Lung (tissue), 12 donors: Measurements from ENCODE around the gene AXDND1. TPM values are rescaled to one million over a fixed set of nuclear protein-coding genes. Genes with fewer than 3 reads are reported as not detected.
"Not testable (repeated sequence)": the region's sequence is repeated elsewhere in the genome, so short reads cannot be mapped to it uniquely, and the experiment has no call there.

Source experiments
- ATAC-seq: fragments of 200-7000 bp; cut with Tn5 transposase; one replicate; pipeline ENCODE4 v1.9.1; 2020; ENCODE audit warnings: moderate number of reproducible peaks; ENCODE audit not compliant: insufficient read depth, low FRiP score
- DNase-seq, 3 donors: peaks; one replicate each; pipeline ENCODE4 v3.0.0-alpha.2; 2013 to 2017
- H3K27ac ChIP-seq, 2 donors: one replicate each; pipeline ENCODE4 v1.5.1; 2013; ENCODE audit warnings: mild to moderate bottlenecking in 2 of 2, moderate library complexity in 2 of 2, control low read depth in 1 of 2, inconsistent platforms in 1 of 2, low read depth in 1 of 2, low read length in 1 of 2
- H3K27me3 ChIP-seq, 3 donors: one replicate each; pipeline ENCODE4 v1.5.1; 2013; ENCODE audit warnings: low read length in 2 of 3; ENCODE audit not compliant: control insufficient read depth in 3 of 3, insufficient read depth in 3 of 3
- H3K36me3 ChIP-seq, 4 donors: one replicate each; pipeline ENCODE4 v1.5.1; 2013; ENCODE audit warnings: low read length in 4 of 4, mild to moderate bottlenecking in 1 of 4, moderate library complexity in 1 of 4; ENCODE audit not compliant: control insufficient read depth in 4 of 4, insufficient read depth in 4 of 4
- H3K4me1 ChIP-seq, 5 donors: one replicate each; pipeline ENCODE4 v1.5.1; 2013; ENCODE audit warnings: low read length in 5 of 5, mild to moderate bottlenecking in 2 of 5, moderate library complexity in 1 of 5; ENCODE audit not compliant: control insufficient read depth in 5 of 5, insufficient read depth in 5 of 5
- H3K4me3 ChIP-seq: one replicate; pipeline ENCODE4 v1.5.1; 2013; ENCODE audit warnings: mild to moderate bottlenecking, control low read depth, moderate library complexity
- H3K9ac ChIP-seq, 2 donors: one replicate each; pipeline ENCODE4 v1.5.1; 2013; ENCODE audit warnings: low read length in 2 of 2, control low read depth in 1 of 2; ENCODE audit not compliant: insufficient read depth in 1 of 2
- H3K9me3 ChIP-seq, 4 donors: one replicate each; pipeline ENCODE4 v1.5.1; 2013; ENCODE audit warnings: low read length in 3 of 4, mild to moderate bottlenecking in 1 of 4, moderate library complexity in 1 of 4; ENCODE audit not compliant: control insufficient read depth in 4 of 4, insufficient read depth in 3 of 4
- WGBS, 2 donors: extraction: QIAGEN DNeasy Blood & Tissue Kit; methylation state at CpG; one replicate each; pipeline ENCODE4 v1.1.7; 2013; 5-methylcytosine and 5-hydroxymethylcytosine counted together
- polyA plus RNA-seq, 2 donors: library from polyadenylated mRNA; stranded (reverse); fragments of 200-250 nt; gene quantifications; one replicate each; pipeline ENCODE4 v1.2.1, GENCODE V29; 2013
- total RNA-seq, 2 donors: library from RNA; depleted of rRNA in 1 of 2; stranded (reverse); fragments of >200 nt in 1 of 2; gene quantifications; one replicate each; pipeline ENCODE4 v1.2.1, GENCODE V29; 2014 to 2021
- TF ChIP-seq, protein P1 (sequence below): IDR thresholded peaks from 2 replicates; pipeline ENCODE4 v1.5.1; 2012; ENCODE audit warnings: mild to moderate bottlenecking; ENCODE audit errors: control extremely low read depth, extremely low read depth
- donor health status: control.
- donor health status: control.
- donor health status: Bipolar disorder and iron deficiency.
- donor health status: healthy.
- donor health status: DM: yes; HTN: yes; CAD: no.

Gene AXDND1
- total and polyA plus RNA-seq, 4 donors = 0.10 to 2.7 (median 0.42) TPM

DNA sequence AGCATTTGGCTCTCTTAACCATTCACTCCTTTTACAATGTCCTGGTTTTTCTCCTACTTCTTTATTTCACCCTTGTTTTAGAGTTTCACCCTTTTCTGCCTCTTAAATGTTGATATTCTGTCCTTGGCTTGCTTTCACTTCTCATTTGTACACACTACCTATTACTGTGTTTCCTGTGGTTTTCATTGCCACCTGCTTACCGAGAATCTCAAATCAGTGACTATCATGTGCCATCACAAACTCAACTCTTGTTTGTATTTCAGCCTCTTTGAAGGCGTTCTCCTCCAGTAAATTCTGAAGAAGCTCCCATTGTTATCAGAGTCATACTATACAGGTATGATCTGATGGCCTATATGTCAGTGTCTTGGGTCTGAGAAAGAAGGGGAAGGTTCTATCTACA is 144.3 kb downstream of the AXDND1 start:
- no peak overlapping the region for H3K4me3 ChIP-seq
- 35 to 59% methylated on average over 2 of the region's 2 CpGs for whole genome bisulfite sequencing, 2 donors
- no peak for ATAC-seq
- no peak overlapping the region for H3K27ac ChIP-seq
- no peaks in the 10 kb centered on the region for H3K36me3 ChIP-seq
- H3K9ac ChIP-seq = no peak overlapping the region
- DNase-seq = no peak
- TF ChIP-seq, protein P1, sequence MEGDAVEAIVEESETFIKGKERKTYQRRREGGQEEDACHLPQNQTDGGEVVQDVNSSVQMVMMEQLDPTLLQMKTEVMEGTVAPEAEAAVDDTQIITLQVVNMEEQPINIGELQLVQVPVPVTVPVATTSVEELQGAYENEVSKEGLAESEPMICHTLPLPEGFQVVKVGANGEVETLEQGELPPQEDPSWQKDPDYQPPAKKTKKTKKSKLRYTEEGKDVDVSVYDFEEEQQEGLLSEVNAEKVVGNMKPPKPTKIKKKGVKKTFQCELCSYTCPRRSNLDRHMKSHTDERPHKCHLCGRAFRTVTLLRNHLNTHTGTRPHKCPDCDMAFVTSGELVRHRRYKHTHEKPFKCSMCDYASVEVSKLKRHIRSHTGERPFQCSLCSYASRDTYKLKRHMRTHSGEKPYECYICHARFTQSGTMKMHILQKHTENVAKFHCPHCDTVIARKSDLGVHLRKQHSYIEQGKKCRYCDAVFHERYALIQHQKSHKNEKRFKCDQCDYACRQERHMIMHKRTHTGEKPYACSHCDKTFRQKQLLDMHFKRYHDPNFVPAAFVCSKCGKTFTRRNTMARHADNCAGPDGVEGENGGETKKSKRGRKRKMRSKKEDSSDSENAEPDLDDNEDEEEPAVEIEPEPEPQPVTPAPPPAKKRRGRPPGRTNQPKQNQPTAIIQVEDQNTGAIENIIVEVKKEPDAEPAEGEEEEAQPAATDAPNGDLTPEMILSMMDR = no peak
- H3K4me1 ChIP-seq = no peaks in the 10 kb centered on the region
- H3K27me3 ChIP-seq = no peaks in the 10 kb centered on the region
- peaks cover 0 to 4% (median 0%) of the 10 kb centered on the region in 4 donors for H3K9me3 ChIP-seq

DNA sequence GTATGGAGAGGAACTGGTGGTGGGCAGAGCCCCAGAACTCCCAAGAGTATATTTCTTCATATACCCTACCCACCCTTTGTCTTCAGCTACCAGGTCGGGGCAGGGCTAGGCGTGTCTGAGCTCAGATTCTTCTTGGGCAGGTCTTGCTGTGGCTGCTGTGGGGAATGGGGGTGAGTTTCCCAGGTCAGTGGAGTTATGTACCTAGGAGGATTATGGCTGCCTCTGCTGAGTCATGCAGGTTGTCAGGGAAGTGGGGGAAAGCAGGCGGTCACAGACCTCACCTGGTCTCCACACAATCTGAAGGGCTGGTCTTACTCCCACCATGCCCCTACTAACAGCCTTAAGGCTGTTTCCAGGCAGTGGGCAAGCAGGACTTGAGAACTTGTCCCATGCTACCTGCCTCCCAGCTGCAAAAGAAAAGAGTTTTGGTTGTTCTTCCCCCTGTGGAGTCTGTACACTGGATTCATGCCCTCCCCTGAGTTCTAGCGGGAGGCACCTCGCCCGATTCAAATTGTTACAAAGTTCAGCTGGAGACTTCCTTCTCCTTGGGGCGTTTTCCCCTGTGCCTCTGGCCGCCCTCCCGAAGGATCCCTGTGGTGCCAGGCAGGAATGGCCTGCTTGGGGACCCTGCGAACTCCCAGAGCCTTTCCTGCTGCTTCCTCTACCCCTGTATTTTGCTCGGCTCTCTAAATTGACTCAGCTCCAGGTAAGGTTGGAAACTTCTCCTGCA is 151.4 kb downstream of the AXDND1 start:
- Histone ChIP-seq H3K27me3 (no peaks in the 10 kb centered on the region), H3K9me3 (peaks cover 0 to 4% (median 0%) of the 10 kb centered on the region in 4 donors), H3K4me1 (no peaks in the 10 kb centered on the region), H3K9ac (no peak overlapping the region), H3K27ac (no peak overlapping the region), H3K36me3 (no peaks in the 10 kb centered on the region), H3K4me3 (no peak overlapping the region)
- WGBS, 2 donors = 71 to 85% methylated on average over 11 of the region's 11 CpGs
- ATAC-seq = no peak
- TF ChIP-seq, protein P1 = no peak
- no peak for DNase-seq

DNA sequence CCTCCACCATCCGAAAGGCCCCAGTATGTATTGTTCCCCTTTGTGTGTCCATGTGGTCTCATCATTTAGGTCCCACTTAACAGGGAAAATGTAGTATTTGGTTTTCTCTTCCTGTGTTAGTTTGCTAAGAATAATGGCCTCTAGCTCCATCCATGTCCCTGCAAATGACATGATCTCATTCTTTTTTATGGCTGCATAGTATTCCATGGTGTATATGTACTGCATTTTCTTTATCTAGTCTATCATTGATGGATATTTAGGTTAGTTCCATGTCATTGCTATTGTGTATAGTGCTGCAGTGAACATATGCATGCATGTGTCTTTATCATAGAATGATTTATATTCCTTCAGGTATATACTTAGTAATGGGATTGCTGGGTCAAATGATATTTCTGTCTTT is 152.8 kb downstream of the AXDND1 start:
- not testable (repeated sequence) for H3K27me3 ChIP-seq, H3K27ac ChIP-seq, H3K36me3 ChIP-seq, ATAC-seq, H3K4me1 ChIP-seq, H3K9ac ChIP-seq, H3K4me3 ChIP-seq, H3K9me3 ChIP-seq, DNase-seq
- 96 to 98% methylated on average over 1 of the region's 1 CpG for WGBS, 2 donors

DNA sequence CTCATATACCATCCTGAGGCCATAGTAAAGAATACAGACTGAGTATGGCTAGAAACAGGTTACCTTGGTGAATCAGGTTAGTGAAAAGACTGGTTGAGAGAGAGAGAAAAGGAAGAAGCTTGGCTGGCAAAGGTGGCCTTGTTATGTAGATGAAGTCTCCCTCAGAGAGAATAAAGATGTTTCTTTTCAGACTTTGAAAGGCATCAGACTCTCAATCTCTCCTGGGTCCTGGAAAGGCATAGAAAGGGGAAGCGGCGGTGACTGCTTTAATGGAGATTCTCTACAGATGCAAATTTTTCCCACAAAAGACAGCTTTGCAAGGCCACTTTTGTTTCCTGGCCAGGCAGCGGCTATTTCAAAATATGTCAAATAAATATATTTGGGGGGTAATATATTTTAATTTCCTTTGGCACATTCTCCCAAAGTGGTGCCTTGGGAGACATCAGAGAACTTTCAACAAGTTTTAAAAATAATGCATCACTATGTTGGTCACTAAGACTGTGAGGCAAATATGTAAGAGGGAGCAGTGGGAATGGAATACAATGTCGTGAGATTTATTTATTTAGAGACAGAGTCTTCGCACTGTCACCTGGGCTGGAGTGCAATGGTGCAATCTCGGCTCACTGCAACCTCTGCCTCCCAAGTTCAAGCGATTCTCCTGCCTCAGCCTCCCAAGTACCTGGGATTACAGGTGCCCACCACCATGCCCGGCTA is 163.9 kb downstream of the AXDND1 start:
- Histone ChIP-seq H3K36me3 (no peaks in the 10 kb centered on the region), H3K4me3 (no peak overlapping the region), H3K27me3 (no peaks in the 10 kb centered on the region), H3K4me1 (no peaks in the 10 kb centered on the region), H3K9me3 (peaks cover 0 to 2% (median 0%) of the 10 kb centered on the region in 4 donors), H3K27ac (no peak overlapping the region), H3K9ac (no peak overlapping the region)
- TF ChIP-seq, protein P1 = no peak
- no peak for DNase-seq
- ATAC-seq = no peak
- 77 to 81% methylated on average over 8 of the region's 8 CpGs for WGBS, 2 donors
